Endometrial microvascular endothelial cells (primary cell): ENCODE results near the gene BRD7. TPM values are rescaled to one million over a fixed set of nuclear protein-coding genes. Genes with fewer than 3 reads are reported as not detected.

Experiments used
- in situ Hi-C: cut with HindIII; loops from 2 replicates; pipeline ENCODE4 v1.10.0; 2017; ENCODE audit warnings: low sequenced_read_pairs, low pct_unique_long_range_greater_than_20kb; ENCODE audit errors: inconsistent ontology term
- total RNA-seq: library from RNA; depleted of rRNA; stranded (reverse); fragments of >200 nt; gene quantifications from one replicate; pipeline ENCODE4 v1.2.3, GENCODE V29; 2015; ENCODE audit errors: inconsistent ontology term

BRD7 gene
- total RNA-seq, 1 donor from 2014 or later: 34.5 TPM

- in situ Hi-C loops: no loop called here
Measured at GRCh38 chr16:50282955-50283631, 85.7 kb downstream of the BRD7 start.

- in situ Hi-C loops: no loop called here
Measured at GRCh38 chr16:50282010-50282538, 86.7 kb downstream of the BRD7 start.

GRCh38 chr16:50281391-50282009 lies 87.3 kb downstream of the BRD7 start:
- in situ Hi-C loops: no loop called here

- in situ Hi-C loops: no loop called here
Measured at GRCh38 chr16:50280932-50281331, 87.9 kb downstream of the BRD7 start.

- in situ Hi-C loops: no loop called here
Measured at GRCh38 chr16:50279504-50279865, 89.3 kb downstream of the BRD7 start.

- in situ Hi-C loops: no loop called here
Measured at GRCh38 chr16:50278251-50278650, 90.5 kb downstream of the BRD7 start.

- in situ Hi-C loops: no loop called here
Measured at GRCh38 chr16:50276801-50277555, 91.8 kb downstream of the BRD7 start.

GRCh38 chr16:50276326-50276640 lies 92.5 kb downstream of the BRD7 start:
- in situ Hi-C loops: no loop called here

- in situ Hi-C loops: no loop called here
Measured at GRCh38 chr16:50275428-50276325, 93.1 kb downstream of the BRD7 start.

- in situ Hi-C loops: no loop called here
Measured at GRCh38 chr16:50275098-50275415, 93.7 kb downstream of the BRD7 start.

GRCh38 chr16:50274326-50275097 lies 94.3 kb downstream of the BRD7 start:
- in situ Hi-C loops: no loop called here

GRCh38 chr16:50273888-50274325 lies 94.9 kb downstream of the BRD7 start:
- in situ Hi-C loops: no loop called here

- in situ Hi-C loops: no loop called here
Measured at GRCh38 chr16:50273382-50273690, 95.5 kb downstream of the BRD7 start.

- in situ Hi-C loops: no loop called here
Measured at GRCh38 chr16:50272687-50273381, 96.0 kb downstream of the BRD7 start.

GRCh38 chr16:50272111-50272571 lies 96.6 kb downstream of the BRD7 start:
- in situ Hi-C loops: no loop called here

- in situ Hi-C loops: no loop called here
Measured at GRCh38 chr16:50271148-50272041, 97.4 kb downstream of the BRD7 start.

GRCh38 chr16:50270510-50271147 lies 98.2 kb downstream of the BRD7 start:
- in situ Hi-C loops: no loop called here
